ENCODE results near the gene DVL2. TPM values are rescaled to one million over a fixed set of nuclear protein-coding genes. Genes with fewer than 3 reads are reported as not detected.

The DVL2 gene
- total and polyA plus RNA-seq, 4 donors = 3.4 to 24.5 (median 11.3) TPM

DNA sequence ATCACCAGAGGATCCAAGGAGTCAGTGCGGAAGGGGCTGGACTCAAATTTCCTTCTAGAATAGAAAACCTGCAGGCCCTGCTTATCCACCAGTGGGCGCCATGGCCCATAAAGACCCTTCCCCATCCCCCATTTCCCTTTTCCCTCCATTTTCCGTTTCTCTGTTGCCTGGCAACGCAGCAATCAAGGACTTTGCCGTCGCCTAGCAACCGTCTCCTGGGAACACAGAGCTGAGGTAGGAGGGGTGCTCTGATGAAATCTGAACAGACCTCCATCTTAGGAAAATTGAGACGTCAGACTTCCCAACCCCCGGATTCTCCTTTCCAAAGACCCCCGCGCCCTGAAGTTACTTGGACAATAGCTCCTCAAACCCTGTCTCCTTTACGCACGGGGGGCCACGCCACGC lies 20.4 kb downstream of the DVL2 start:
- 7% methylated on average over 15 of the region's 15 CpGs for WGBS
- Histone ChIP-seq H3K36me3 (ENCODE audit: control insufficient read depth in 4 of 4, insufficient read depth in 3 of 4, low read depth in 1 of 4, low read length in 3 of 4) (no peaks in the 10 kb centered on the region), H3K9ac (ENCODE audit: low read depth in 1 of 2, low read length in 2 of 2) (no peak overlapping the region), H3K4me1 (ENCODE audit: control insufficient read depth in 4 of 4, insufficient read depth in 4 of 4, low read length in 3 of 4) (peaks cover 6 to 24% (median 14%) of the 10 kb centered on the region in 4 donors), H3K27me3 (ENCODE audit: control insufficient read depth in 4 of 4, insufficient read depth in 4 of 4, low read length in 3 of 4) (no peaks in the 10 kb centered on the region), H3K4me3 (ENCODE audit: low read depth in 1 of 3, low read length in 3 of 3) (peak overlapping the region in 2 of 3 donors; percentile 23 to 33), H3K27ac (ENCODE audit: low read depth in 1 of 2, low read length in 2 of 2) (peak overlapping the region in 1 of 2 donors; percentile 74), H3K9me3 (ENCODE audit: control insufficient read depth in 4 of 4, low read length in 3 of 4) (no peaks in the 10 kb centered on the region)
- TF ChIP-seq RXRA (IDR thresholded peaks at IDR 0.05) (peak in 1 of 2 donors; percentile 1), FOXA1 (IDR thresholded peaks at IDR 0.05) (no peak), RAD21 (IDR thresholded peaks at IDR 0.05) (peak in 1 of 2 donors; percentile 43), EGR1 (IDR thresholded peaks at IDR 0.05; ENCODE audit: low read depth in 2 of 2) (no peak), YY1 (IDR thresholded peaks at IDR 0.05) (no peak), FOXA2 (IDR thresholded peaks at IDR 0.05) (no peak), NR2F2 (IDR thresholded peaks at IDR 0.05) (no peak), HNF4G (IDR thresholded peaks at IDR 0.05) (no peak), TAF1 (conservative IDR thresholded peaks at IDR 0.05) (no peak), SP1 (IDR thresholded peaks at IDR 0.05) (no peak), GABPA (IDR thresholded peaks at IDR 0.05 in 1 of 2, conservative IDR thresholded peaks at IDR 0.05 in 1 of 2) (no peak), HNF4A (conservative IDR thresholded peaks at IDR 0.05) (no peak), JUND (IDR thresholded peaks at IDR 0.05) (no peak)
- TF ChIP-seq, protein P1, sequence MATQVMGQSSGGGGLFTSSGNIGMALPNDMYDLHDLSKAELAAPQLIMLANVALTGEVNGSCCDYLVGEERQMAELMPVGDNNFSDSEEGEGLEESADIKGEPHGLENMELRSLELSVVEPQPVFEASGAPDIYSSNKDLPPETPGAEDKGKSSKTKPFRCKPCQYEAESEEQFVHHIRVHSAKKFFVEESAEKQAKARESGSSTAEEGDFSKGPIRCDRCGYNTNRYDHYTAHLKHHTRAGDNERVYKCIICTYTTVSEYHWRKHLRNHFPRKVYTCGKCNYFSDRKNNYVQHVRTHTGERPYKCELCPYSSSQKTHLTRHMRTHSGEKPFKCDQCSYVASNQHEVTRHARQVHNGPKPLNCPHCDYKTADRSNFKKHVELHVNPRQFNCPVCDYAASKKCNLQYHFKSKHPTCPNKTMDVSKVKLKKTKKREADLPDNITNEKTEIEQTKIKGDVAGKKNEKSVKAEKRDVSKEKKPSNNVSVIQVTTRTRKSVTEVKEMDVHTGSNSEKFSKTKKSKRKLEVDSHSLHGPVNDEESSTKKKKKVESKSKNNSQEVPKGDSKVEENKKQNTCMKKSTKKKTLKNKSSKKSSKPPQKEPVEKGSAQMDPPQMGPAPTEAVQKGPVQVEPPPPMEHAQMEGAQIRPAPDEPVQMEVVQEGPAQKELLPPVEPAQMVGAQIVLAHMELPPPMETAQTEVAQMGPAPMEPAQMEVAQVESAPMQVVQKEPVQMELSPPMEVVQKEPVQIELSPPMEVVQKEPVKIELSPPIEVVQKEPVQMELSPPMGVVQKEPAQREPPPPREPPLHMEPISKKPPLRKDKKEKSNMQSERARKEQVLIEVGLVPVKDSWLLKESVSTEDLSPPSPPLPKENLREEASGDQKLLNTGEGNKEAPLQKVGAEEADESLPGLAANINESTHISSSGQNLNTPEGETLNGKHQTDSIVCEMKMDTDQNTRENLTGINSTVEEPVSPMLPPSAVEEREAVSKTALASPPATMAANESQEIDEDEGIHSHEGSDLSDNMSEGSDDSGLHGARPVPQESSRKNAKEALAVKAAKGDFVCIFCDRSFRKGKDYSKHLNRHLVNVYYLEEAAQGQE (IDR thresholded peaks at IDR 0.05) = no peak
- TF ChIP-seq, protein P2, sequence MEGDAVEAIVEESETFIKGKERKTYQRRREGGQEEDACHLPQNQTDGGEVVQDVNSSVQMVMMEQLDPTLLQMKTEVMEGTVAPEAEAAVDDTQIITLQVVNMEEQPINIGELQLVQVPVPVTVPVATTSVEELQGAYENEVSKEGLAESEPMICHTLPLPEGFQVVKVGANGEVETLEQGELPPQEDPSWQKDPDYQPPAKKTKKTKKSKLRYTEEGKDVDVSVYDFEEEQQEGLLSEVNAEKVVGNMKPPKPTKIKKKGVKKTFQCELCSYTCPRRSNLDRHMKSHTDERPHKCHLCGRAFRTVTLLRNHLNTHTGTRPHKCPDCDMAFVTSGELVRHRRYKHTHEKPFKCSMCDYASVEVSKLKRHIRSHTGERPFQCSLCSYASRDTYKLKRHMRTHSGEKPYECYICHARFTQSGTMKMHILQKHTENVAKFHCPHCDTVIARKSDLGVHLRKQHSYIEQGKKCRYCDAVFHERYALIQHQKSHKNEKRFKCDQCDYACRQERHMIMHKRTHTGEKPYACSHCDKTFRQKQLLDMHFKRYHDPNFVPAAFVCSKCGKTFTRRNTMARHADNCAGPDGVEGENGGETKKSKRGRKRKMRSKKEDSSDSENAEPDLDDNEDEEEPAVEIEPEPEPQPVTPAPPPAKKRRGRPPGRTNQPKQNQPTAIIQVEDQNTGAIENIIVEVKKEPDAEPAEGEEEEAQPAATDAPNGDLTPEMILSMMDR (IDR thresholded peaks at IDR 0.05; ENCODE audit: low read depth, low read length, missing input control) = peak; percentile 29
- TF ChIP-seq, protein P3, sequence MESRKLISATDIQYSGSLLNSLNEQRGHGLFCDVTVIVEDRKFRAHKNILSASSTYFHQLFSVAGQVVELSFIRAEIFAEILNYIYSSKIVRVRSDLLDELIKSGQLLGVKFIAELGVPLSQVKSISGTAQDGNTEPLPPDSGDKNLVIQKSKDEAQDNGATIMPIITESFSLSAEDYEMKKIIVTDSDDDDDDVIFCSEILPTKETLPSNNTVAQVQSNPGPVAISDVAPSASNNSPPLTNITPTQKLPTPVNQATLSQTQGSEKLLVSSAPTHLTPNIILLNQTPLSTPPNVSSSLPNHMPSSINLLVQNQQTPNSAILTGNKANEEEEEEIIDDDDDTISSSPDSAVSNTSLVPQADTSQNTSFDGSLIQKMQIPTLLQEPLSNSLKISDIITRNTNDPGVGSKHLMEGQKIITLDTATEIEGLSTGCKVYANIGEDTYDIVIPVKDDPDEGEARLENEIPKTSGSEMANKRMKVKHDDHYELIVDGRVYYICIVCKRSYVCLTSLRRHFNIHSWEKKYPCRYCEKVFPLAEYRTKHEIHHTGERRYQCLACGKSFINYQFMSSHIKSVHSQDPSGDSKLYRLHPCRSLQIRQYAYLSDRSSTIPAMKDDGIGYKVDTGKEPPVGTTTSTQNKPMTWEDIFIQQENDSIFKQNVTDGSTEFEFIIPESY (IDR thresholded peaks at IDR 0.05) = no peak
- TF ChIP-seq, protein P4, sequence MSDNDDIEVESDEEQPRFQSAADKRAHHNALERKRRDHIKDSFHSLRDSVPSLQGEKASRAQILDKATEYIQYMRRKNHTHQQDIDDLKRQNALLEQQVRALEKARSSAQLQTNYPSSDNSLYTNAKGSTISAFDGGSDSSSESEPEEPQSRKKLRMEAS (IDR thresholded peaks at IDR 0.05) = no peak
- TF ChIP-seq, protein P5, sequence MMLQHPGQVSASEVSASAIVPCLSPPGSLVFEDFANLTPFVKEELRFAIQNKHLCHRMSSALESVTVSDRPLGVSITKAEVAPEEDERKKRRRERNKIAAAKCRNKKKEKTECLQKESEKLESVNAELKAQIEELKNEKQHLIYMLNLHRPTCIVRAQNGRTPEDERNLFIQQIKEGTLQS (IDR thresholded peaks at IDR 0.05) = peak; percentile 38
- no peak for DNase-seq (ENCODE audit: low spot score)
